OCI-LY7 (cell line): ENCODE results near the gene FOXL3. TPM values are rescaled to one million over a fixed set of nuclear protein-coding genes. Genes with fewer than 3 reads are reported as not detected.

Source experiments
- BruUV-seq: library from RNA; stranded (reverse); fragments of 400-500 nt; replicated peaks from 2 replicates; lab custom pipeline; 2021; lab: Mats Ljungman, UMichigan
- CTCF ChIA-PET: fragments of 300-600 bp; sonication (Branson Sonifier 250); formaldehyde crosslinking; loops from one replicate; lab custom pipeline; 2022; ENCODE audit warnings: antibody characterized with exemption; ENCODE audit not compliant: unreplicated experiment; lab: Charles Lee
- POLR2A ChIA-PET: fragments of 300-600 bp; sonication (Branson Sonifier 250); formaldehyde crosslinking; loops from one replicate; lab custom pipeline; 2022; ENCODE audit warnings: antibody characterized with exemption; lab: Charles Lee
- DNase-seq: peaks from one replicate; pipeline ENCODE4 v3.0.0-alpha.2; 2015; ENCODE audit warnings: low spot score
- H2AFZ ChIP-seq: fragments of 200-600 bp; sonication (generic), shearing (Covaris generic); 2 replicates; pipeline ENCODE4 v1.6.1; 2014; ENCODE audit warnings: mild to moderate bottlenecking, antibody characterized with exemption, low read length, moderate library complexity
- H3K27ac ChIP-seq: fragments of 200-600 bp; sonication (generic); 2 replicates; pipeline ENCODE4 v1.5.1; 2014; ENCODE audit warnings: mixed run types, low read depth, mild to moderate bottlenecking, moderate library complexity, low read length, inconsistent platforms; ENCODE audit not compliant: poor library complexity, severe bottlenecking
- H3K36me3 ChIP-seq: fragments of 200-600 bp; sonication (generic); 2 replicates; pipeline ENCODE4 v1.6.1; 2014; ENCODE audit warnings: mild to moderate bottlenecking, antibody characterized with exemption, low read length, moderate library complexity, mixed read lengths; ENCODE audit not compliant: insufficient read depth
- H3K4me1 ChIP-seq: fragments of 200-600 bp; sonication (generic); 2 replicates; pipeline ENCODE4 v1.5.1; 2014; ENCODE audit warnings: mild to moderate bottlenecking, low read length; ENCODE audit not compliant: insufficient read depth, poor library complexity, severe bottlenecking
- H3K4me2 ChIP-seq: fragments of 200-600 bp; sonication (generic); 2 replicates; pipeline ENCODE4 v1.6.1; 2014; ENCODE audit warnings: mild to moderate bottlenecking, low read length
- H3K4me3 ChIP-seq: fragments of 200-600 bp; sonication (generic); 2 replicates; pipeline ENCODE4 v1.5.1; 2014; ENCODE audit warnings: mild to moderate bottlenecking, low read depth, low read length; ENCODE audit not compliant: poor library complexity, severe bottlenecking
- H3K79me2 ChIP-seq: fragments of 200-600 bp; sonication (generic); 2 replicates; pipeline ENCODE4 v1.6.1; 2016; ENCODE audit warnings: low read depth, mild to moderate bottlenecking, low read length, moderate library complexity, mixed read lengths; ENCODE audit not compliant: insufficient read depth
- H3K9me2 ChIP-seq: fragments of 200-600 bp; sonication (generic); 2 replicates; pipeline ENCODE4 v1.6.1; 2016; ENCODE audit warnings: mild to moderate bottlenecking, low read length, mixed read lengths; ENCODE audit not compliant: insufficient read depth
- H3K9me3 ChIP-seq: fragments of 200-600 bp; sonication (generic); 2 replicates; pipeline ENCODE4 v1.6.1; 2014; ENCODE audit warnings: mild to moderate bottlenecking, mixed run types, low read length, mixed read lengths
- H4K20me1 ChIP-seq: fragments of 200-600 bp; sonication (generic); 2 replicates; pipeline ENCODE4 v1.6.1; 2014; ENCODE audit warnings: mild to moderate bottlenecking, antibody characterized with exemption, low read length, moderate library complexity, mixed read lengths; ENCODE audit not compliant: insufficient read depth
- EZH2phosphoT487 ChIP-seq: fragments of 200-600 bp; sonication (generic); IDR thresholded peaks from 2 replicates; pipeline ENCODE4 v1.6.1; 2018; ENCODE audit warnings: low read depth, borderline replicate concordance, mild to moderate bottlenecking, mixed run types, antibody characterized with exemption, low read length, moderate library complexity, mixed read lengths
- intact Hi-C: fragments of 100-400 bp; cut with micrococcal nuclease; formaldehyde crosslinking; loops from one replicate; pipeline ENCODE4 v1.10.0; 2022; ENCODE audit not compliant: unreplicated experiment
- total RNA-seq, 2 experiments: library from RNA; depleted of rRNA in 1 of 2; stranded (reverse); fragments of >200 nt in 1 of 2; shearing (Covaris generic) in 1 of 2; gene quantifications; 2 replicates each; pipeline ENCODE4 v1.2.3, GENCODE V29; 2014 to 2022
- TF ChIP-seq, protein P1 (sequence below): fragments of 200-600 bp; sonication (generic); conservative IDR thresholded peaks from 2 replicates; pipeline ENCODE4 v1.5.1; 2014; ENCODE audit warnings: mild to moderate bottlenecking, antibody characterized with exemption, low read length, moderate library complexity, mixed read lengths

The FOXL3 gene
- total RNA-seq, 2 experiments from 2014 or later: not detected

DNA sequence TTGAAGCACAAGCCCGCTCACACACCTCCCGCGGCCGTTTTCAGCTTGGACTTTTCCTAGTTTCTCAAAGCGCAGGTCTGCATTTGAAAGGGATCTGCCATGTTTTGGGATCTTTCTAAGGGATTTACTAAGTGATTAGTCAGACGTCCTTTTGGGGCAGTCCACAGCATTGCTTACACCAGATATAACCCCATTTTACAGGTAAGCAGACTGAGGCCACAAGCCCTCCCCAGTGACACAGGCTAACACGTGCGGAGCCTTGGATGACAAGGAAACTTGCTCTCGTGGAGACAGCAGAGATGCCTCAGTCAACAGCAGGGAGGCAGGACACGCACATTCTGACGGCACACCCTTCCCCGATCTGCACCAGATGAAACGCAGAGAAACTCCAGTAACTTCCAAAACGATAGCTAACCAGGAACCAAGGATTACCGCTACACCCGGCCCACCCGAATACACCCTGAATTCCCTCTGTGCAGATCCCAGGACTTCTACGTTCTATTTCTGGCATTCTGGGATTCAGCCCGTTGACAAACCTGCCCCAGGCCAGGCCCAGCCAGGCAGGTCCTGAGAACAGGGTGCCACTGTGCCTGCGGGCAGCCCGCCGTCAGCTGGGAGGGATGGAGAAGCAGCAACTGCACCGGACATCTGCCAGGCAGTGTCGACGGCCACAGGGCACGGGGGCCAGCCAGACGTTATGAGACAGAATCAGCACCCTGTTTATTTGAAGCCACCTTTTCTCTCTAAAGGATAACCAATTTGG lies 27.9 kb downstream of the FOXL3 start:
- Histone ChIP-seq H3K79me2 (no peaks in the 10 kb centered on the region), H3K36me3 (no peaks in the 10 kb centered on the region), H3K9me3 (no peaks in the 10 kb centered on the region), H3K9me2 (no peaks in the 10 kb centered on the region), H2AFZ (no peak overlapping the region), H3K27ac (no peak overlapping the region), H3K4me1 (no peaks in the 10 kb centered on the region), H3K4me2 (no peak overlapping the region), H4K20me1 (no peaks in the 10 kb centered on the region), H3K4me3 (no peak overlapping the region)
- no TSS peak for BruUV-seq
- TF ChIP-seq EZH2phosphoT487: no peak
- TF ChIP-seq, protein P1, sequence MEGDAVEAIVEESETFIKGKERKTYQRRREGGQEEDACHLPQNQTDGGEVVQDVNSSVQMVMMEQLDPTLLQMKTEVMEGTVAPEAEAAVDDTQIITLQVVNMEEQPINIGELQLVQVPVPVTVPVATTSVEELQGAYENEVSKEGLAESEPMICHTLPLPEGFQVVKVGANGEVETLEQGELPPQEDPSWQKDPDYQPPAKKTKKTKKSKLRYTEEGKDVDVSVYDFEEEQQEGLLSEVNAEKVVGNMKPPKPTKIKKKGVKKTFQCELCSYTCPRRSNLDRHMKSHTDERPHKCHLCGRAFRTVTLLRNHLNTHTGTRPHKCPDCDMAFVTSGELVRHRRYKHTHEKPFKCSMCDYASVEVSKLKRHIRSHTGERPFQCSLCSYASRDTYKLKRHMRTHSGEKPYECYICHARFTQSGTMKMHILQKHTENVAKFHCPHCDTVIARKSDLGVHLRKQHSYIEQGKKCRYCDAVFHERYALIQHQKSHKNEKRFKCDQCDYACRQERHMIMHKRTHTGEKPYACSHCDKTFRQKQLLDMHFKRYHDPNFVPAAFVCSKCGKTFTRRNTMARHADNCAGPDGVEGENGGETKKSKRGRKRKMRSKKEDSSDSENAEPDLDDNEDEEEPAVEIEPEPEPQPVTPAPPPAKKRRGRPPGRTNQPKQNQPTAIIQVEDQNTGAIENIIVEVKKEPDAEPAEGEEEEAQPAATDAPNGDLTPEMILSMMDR: no peak
- intact Hi-C loops: no loop called here
- ChIA-PET CTCF (no interaction called here), POLR2A (no interaction called here)
- no peak for DNase-seq

DNA sequence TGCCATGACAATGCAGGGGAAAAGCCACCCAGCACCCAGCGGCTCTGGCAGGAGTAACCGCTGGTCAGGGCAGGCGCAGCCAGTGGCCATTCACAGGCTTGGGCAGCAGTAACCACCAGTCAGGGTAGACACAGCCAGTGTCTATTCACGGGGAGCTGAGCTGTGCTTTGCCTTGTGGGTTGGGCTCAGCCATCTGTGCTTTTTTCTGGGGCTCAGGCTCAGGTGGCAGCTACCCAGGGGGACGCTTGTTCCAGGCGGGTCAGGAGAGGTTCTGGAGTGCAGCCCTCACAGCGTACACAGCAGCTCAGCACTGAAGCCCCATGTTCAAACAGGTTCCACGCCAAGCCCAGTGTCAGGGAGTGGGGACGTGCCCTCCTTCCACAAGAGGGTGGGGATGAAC lies 28.5 kb downstream of the FOXL3 start:
- H3K79me2 ChIP-seq: no peaks in the 10 kb centered on the region
- H4K20me1 ChIP-seq: no peaks in the 10 kb centered on the region
- intact Hi-C loops: no loop called here
- H3K4me1 ChIP-seq: no peaks in the 10 kb centered on the region
- no peaks in the 10 kb centered on the region for H3K9me2 ChIP-seq
- no peaks in the 10 kb centered on the region for H3K9me3 ChIP-seq
- POLR2A ChIA-PET: no interaction called here
- no peak overlapping the region for H3K4me3 ChIP-seq
- no peak overlapping the region for H2AFZ ChIP-seq
- CTCF ChIA-PET: no interaction called here
- H3K4me2 ChIP-seq: no peak overlapping the region
- no peak overlapping the region for H3K27ac ChIP-seq
- no peaks in the 10 kb centered on the region for H3K36me3 ChIP-seq
- no TSS peak for BruUV-seq
- DNase-seq: no peak
- TF ChIP-seq, protein P1: no peak
- TF ChIP-seq EZH2phosphoT487: no peak

DNA sequence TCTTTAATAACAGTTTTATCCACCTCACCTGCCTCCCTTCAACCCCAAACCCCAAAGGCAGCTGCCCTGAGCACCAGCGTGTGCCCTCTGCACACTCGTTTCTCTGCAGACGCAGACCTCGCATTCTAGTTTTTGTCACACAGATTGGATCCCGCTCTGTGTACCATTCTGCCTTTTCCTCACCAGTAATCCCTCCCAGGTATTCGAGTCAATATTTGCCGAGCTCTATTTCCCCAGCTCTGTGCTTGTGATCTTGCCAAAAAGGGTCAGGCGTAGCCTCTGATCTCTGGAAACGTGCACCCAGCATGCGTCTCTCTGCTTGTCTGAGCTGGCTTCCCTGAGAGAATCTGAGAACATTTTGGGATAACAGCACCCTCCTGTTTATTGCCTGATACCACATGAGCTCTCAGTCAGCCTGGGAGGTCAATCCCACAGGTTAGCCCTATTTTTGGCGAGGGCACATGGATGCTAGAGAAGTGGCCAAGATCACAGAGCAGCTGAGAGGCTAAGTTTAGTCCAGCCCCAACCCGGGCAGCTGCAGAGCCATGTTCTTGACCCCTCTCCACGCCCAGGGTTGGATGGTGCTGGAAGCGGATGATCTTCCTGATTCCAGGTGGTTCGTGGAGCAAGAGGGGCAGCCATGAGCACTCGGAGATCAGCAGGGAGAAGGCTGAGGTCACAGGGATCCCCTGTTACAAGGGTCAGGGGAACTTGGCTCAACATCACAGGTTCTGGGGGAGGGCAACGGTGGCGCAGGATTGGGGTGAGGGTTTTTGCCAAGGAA lies 29.1 kb downstream of the FOXL3 start:
- H3K4me1 ChIP-seq: no peaks in the 10 kb centered on the region
- no peaks in the 10 kb centered on the region for H3K9me3 ChIP-seq
- no TSS peak for BruUV-seq
- ChIA-PET POLR2A (no interaction called here), CTCF (no interaction called here)
- DNase-seq: no peak
- no peak overlapping the region for H3K4me2 ChIP-seq
- H3K9me2 ChIP-seq: no peaks in the 10 kb centered on the region
- H3K27ac ChIP-seq: no peak overlapping the region
- H3K36me3 ChIP-seq: no peaks in the 10 kb centered on the region
- no peak overlapping the region for H3K4me3 ChIP-seq
- no peak overlapping the region for H2AFZ ChIP-seq
- TF ChIP-seq, protein P1: no peak
- no peak for TF ChIP-seq EZH2phosphoT487
- intact Hi-C loops: no loop called here
- no peaks in the 10 kb centered on the region for H3K79me2 ChIP-seq
- no peaks in the 10 kb centered on the region for H4K20me1 ChIP-seq
